ENCODE data around the gene CFAP97D2.
"Not testable (repeated sequence)": the region's sequence is repeated elsewhere in the genome, so short reads cannot be mapped to it uniquely, and the experiment has no call there.

DNA sequence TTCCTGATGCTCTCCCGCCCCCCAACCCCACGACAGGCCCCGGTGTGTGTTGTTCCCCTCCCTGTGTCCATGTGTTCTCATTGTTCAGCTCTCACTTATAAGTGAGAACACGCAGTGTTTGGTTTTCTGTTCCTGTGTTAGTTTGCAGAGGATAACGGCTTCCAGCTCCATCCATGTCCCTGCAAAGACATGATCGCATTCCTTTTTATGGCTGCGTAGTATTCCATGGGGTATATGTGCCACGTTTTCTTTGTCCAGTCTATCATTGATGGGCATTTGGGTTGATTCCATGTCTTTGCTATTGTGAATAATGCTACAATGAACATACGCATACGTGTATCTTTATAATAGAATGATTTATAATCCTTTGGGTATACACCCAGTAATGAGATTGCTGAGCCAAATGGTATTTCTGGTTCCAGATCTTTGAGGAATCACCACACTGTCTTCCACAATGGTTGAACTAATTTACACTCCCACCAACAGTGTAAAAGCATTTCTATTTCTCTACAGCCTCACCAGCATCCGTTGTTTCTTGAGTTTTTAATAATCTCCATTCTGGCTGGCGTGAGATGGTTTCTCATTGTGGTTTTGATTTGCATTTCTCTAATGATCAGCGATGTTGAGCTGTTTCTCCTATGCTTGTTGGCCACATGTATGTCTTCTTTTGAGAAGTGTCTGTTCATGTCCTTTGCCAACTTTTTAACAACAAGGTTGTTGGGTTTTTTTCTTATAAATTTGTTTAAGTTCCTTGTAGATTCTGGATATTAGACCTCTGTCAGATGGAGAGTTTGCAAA is 20.0 kb upstream of the CFAP97D2 start:
- TF ChIP-seq, protein P1, sequence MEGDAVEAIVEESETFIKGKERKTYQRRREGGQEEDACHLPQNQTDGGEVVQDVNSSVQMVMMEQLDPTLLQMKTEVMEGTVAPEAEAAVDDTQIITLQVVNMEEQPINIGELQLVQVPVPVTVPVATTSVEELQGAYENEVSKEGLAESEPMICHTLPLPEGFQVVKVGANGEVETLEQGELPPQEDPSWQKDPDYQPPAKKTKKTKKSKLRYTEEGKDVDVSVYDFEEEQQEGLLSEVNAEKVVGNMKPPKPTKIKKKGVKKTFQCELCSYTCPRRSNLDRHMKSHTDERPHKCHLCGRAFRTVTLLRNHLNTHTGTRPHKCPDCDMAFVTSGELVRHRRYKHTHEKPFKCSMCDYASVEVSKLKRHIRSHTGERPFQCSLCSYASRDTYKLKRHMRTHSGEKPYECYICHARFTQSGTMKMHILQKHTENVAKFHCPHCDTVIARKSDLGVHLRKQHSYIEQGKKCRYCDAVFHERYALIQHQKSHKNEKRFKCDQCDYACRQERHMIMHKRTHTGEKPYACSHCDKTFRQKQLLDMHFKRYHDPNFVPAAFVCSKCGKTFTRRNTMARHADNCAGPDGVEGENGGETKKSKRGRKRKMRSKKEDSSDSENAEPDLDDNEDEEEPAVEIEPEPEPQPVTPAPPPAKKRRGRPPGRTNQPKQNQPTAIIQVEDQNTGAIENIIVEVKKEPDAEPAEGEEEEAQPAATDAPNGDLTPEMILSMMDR (IDR thresholded peaks at IDR 0.05 in 8 of 11, conservative IDR thresholded peaks at IDR 0.05 in 3 of 11) = not testable (repeated sequence)
- TF ChIP-seq POLR2A, POLR2AphosphoS5 (IDR thresholded peaks at IDR 0.05): not testable (repeated sequence)
